Measurements from ENCODE around the gene LDB3. TPM values are rescaled to one million over a fixed set of nuclear protein-coding genes. Genes with fewer than 3 reads are reported as not detected.

LDB3 gene
- polyA plus RNA-seq, 1 experiment, result 0.83 TPM

DNA sequence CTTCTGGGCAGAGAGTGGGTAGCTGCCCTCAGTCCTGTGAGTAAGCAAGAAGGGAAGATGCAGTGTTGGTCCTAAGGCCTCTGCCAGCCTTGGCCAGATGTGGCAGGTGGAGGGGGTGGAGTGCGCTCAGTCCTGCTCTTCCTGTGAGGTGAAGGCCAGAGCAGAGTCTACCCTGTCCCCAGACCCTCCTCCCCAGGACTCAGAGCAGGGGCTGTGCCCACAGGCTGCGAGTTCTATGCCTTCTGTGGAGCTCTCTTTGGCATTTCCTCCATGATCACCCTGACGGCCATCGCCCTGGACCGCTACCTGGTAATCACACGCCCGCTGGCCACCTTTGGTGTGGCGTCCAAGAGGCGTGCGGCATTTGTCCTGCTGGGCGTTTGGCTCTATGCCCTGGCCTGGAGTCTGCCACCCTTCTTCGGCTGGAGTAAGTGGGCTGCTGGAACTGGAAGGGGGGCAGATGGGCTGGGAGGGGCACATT, 10.0 kb upstream of the LDB3 start:
- no peaks in the 10 kb centered on the region for H3K36me3 ChIP-seq (ENCODE audit: control insufficient read depth, insufficient read depth, low read length)
- ChIA-PET CTCF (interaction anchor here (0.9 to 1.2 kb wide), 3 partner anchors 12 to 29 kb away, joined by 3 to 5 read pairs (median 3); no protein-coding TSS in a partner anchor), POLR2A (no interaction called here)
- TF ChIP-seq, protein P1, sequence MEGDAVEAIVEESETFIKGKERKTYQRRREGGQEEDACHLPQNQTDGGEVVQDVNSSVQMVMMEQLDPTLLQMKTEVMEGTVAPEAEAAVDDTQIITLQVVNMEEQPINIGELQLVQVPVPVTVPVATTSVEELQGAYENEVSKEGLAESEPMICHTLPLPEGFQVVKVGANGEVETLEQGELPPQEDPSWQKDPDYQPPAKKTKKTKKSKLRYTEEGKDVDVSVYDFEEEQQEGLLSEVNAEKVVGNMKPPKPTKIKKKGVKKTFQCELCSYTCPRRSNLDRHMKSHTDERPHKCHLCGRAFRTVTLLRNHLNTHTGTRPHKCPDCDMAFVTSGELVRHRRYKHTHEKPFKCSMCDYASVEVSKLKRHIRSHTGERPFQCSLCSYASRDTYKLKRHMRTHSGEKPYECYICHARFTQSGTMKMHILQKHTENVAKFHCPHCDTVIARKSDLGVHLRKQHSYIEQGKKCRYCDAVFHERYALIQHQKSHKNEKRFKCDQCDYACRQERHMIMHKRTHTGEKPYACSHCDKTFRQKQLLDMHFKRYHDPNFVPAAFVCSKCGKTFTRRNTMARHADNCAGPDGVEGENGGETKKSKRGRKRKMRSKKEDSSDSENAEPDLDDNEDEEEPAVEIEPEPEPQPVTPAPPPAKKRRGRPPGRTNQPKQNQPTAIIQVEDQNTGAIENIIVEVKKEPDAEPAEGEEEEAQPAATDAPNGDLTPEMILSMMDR (IDR thresholded peaks at IDR 0.05; ENCODE audit: insufficient read depth, low read depth, low read length), result no peak
- no peak for DNase-seq (ENCODE audit: low read depth)
- H3K4me3 ChIP-seq (ENCODE audit: low read depth, low read length), result no peak overlapping the region
- no peaks in the 10 kb centered on the region; the same call in 1 of the 2 replicates for H3K27me3 ChIP-seq (ENCODE audit: control insufficient read depth, insufficient read depth, low read length)

DNA sequence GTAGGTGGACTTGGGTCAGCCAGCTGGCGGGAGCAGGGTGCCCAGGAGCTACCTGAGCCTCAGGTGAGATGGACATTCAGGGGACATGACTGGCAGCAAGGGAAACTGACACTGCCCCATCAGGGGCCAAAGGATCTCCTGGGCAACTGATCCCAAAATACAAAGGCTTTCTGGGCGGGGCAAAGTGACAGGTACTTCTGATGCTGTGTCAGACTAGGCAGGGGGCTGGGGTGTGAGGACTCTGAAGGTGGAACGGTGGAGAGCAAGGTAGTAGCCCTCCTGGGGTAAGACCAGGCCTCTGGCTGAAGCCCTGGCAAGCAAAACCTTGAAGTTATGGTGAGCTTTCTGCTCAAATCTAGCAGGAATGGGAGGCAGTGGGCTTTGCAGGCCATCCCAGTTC, 9.6 kb upstream of the LDB3 start:
- Histone ChIP-seq H3K4me3 (ENCODE audit: low read depth, low read length) (no peak overlapping the region), H3K36me3 (ENCODE audit: control insufficient read depth, insufficient read depth, low read length) (no peaks in the 10 kb centered on the region), H3K27me3 (ENCODE audit: control insufficient read depth, insufficient read depth, low read length) (no peaks in the 10 kb centered on the region; the same call in 1 of the 2 replicates)
- POLR2A ChIA-PET, result no interaction called here
- no peak for DNase-seq (ENCODE audit: low read depth)
- TF ChIP-seq, protein P1 (IDR thresholded peaks at IDR 0.05; ENCODE audit: insufficient read depth, low read depth, low read length), result no peak
- CTCF ChIA-PET, result interaction anchor here (0.9 to 1.2 kb wide), 3 partner anchors 11 to 29 kb away, joined by 3 to 5 read pairs (median 3); no protein-coding TSS in a partner anchor

DNA sequence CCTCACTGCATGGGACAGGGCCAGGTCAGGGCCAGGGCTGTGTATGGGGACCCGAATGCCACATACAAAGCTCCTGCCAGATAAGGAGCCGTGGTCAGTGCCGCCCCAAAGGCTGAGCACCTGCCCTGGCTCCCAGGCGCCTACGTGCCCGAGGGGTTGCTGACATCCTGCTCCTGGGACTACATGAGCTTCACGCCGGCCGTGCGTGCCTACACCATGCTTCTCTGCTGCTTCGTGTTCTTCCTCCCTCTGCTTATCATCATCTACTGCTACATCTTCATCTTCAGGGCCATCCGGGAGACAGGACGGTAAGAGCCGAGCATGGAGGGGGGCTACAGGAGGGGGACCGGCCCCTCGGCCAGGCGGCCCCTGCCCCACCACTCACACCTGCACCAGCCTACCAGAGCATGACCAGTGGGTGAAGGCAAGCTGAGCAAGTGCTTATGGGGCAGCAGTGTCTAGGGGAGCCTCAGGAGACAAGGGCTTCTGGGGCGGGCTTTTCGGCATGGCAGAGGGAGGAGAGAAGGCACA, 9.1 kb upstream of the LDB3 start:
- CTCF ChIA-PET, result interaction anchor here (0.9 to 1.2 kb wide), 3 partner anchors 11 to 28 kb away, joined by 3 to 5 read pairs (median 3); no protein-coding TSS in a partner anchor
- POLR2A ChIA-PET, result no interaction called here
- H3K36me3 ChIP-seq (ENCODE audit: control insufficient read depth, insufficient read depth, low read length), result no peaks in the 10 kb centered on the region
- no peak for DNase-seq (ENCODE audit: low read depth)
- no peaks in the 10 kb centered on the region; the same call in 1 of the 2 replicates for H3K27me3 ChIP-seq (ENCODE audit: control insufficient read depth, insufficient read depth, low read length)
- no peak overlapping the region for H3K4me3 ChIP-seq (ENCODE audit: low read depth, low read length)
- TF ChIP-seq, protein P1 (IDR thresholded peaks at IDR 0.05; ENCODE audit: insufficient read depth, low read depth, low read length), result no peak

DNA sequence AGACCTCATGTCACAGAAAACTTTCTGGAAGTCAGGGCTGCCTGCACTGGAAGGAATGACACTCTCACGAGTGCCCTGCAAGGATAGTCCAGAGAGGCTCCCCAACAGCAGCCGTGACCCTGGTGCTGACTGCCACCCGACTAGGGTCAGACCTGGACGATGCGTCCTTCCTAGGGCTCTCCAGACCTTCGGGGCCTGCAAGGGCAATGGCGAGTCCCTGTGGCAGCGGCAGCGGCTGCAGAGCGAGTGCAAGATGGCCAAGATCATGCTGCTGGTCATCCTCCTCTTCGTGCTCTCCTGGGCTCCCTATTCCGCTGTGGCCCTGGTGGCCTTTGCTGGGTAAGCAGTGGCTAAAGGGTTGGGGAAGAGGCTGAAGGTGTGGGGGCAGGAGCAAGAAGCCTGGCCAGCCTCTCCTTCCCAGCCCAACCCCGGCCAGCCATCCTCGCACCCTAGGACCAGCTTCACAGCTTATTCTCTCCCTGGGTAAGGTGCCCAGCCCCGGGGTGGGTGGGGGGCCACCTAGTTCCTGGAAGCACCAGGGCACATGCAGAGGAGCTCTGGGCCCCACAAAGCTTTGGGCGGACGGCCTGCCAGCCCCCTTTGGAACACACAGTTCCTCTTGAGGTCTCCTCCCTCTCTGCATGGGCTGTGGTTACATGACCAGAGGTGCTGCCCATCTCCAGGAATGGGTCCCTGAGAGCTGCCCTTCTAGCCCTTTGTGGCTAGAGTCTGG, 8.4 kb upstream of the LDB3 start:
- POLR2A ChIA-PET, result no interaction called here
- Histone ChIP-seq H3K36me3 (ENCODE audit: control insufficient read depth, insufficient read depth, low read length) (no peaks in the 10 kb centered on the region), H3K4me3 (ENCODE audit: low read depth, low read length) (no peak overlapping the region), H3K27me3 (ENCODE audit: control insufficient read depth, insufficient read depth, low read length) (no peaks in the 10 kb centered on the region; the same call in 1 of the 2 replicates)
- TF ChIP-seq, protein P1 (IDR thresholded peaks at IDR 0.05; ENCODE audit: insufficient read depth, low read depth, low read length), result no peak
- no peak for DNase-seq (ENCODE audit: low read depth)
- CTCF ChIA-PET, result interaction anchor here (1.2 to 1.5 kb wide), 2 partner anchors 12 to 28 kb away, joined by 3 to 5 read pairs; no protein-coding TSS in a partner anchor

Data from BJ (cell line).